HCT116 (cell line): ENCODE measurements around the gene SH3BP1. TPM values are rescaled to one million over a fixed set of nuclear protein-coding genes. Genes with fewer than 3 reads are reported as not detected.

Experiments used
- ATAC-seq: fragments of 200-7000 bp; cut with Tn5 transposase; 2 replicates; pipeline ENCODE4 v1.9.1; 2020; ENCODE audit warnings: mild to moderate bottlenecking, moderate library complexity
- BruUV-seq: library from RNA; stranded (reverse); fragments of 400-500 nt; replicated peaks from 2 replicates; lab custom pipeline; 2021; lab: Mats Ljungman, UMichigan
- CTCF ChIA-PET: fragments of 300-600 bp; sonication (Branson Sonifier 250); formaldehyde crosslinking; loops from one replicate; lab custom pipeline; 2021; ENCODE audit warnings: antibody characterized with exemption; lab: Charles Lee
- POLR2A ChIA-PET: fragments of 300-600, 350-600 bp; sonication (Branson Sonifier 250); formaldehyde crosslinking; loops from one replicate; lab custom pipeline; 2021; ENCODE audit warnings: antibody characterized with exemption; lab: Charles Lee
- RAD21 ChIA-PET, 2 experiments: fragments of 300-600 bp; sonication (Branson Sonifier 250); formaldehyde crosslinking; loops; one replicate each; lab custom pipeline; 2023; ENCODE audit warnings: low total read pairs in 2 of 2; ENCODE audit not compliant: uncharacterized antibody in 2 of 2, unreplicated experiment in 2 of 2, low non-redundant PET in 1 of 2; lab: Charles Lee
- DNase-seq: peaks from one replicate; pipeline ENCODE4 v3.0.0-alpha.2; 2010; ENCODE audit warnings: low read depth, low spot score
- H2AFZ ChIP-seq: fragments of 200-600 bp; shearing (Covaris generic), sonication (generic); 2 replicates; pipeline ENCODE4 v1.6.1; 2017; ENCODE audit warnings: low read depth, mixed run types, mixed read lengths, antibody characterized with exemption, low read length; ENCODE audit not compliant: poor library complexity, severe bottlenecking
- H3K27ac ChIP-seq: 2 replicates; pipeline ENCODE4 v1.5.1; 2012; ENCODE audit warnings: low read depth, low read length
- H3K27me3 ChIP-seq: fragments of 200-600 bp; sonication (generic); 2 replicates; pipeline ENCODE4 v1.6.1; 2016; ENCODE audit warnings: mixed run types, low read length, mixed read lengths; ENCODE audit not compliant: insufficient read depth
- H3K36me3 ChIP-seq, 2 experiments: fragments of 200-500 bp in 1 of 2; fragments of 200-600 bp in 1 of 2; sonication (Bioruptor generic) in 1 of 2; sonication (generic) in 1 of 2; 2 replicates each; pipeline versions ENCODE4 v1.5.1 to v1.6.1; 2014 to 2016; ENCODE audit warnings: low read length in 2 of 2, inconsistent platforms in 1 of 2, mixed read lengths in 1 of 2, mixed run types in 1 of 2; ENCODE audit not compliant: insufficient read depth in 2 of 2, control insufficient read depth in 1 of 2
- H3K4me1 ChIP-seq, 2 experiments: fragments of 200-600 bp in 1 of 2; sonication (generic) in 1 of 2; 2 replicates each; pipeline versions ENCODE4 v1.5.1 to v1.6.1; 2012 to 2017; ENCODE audit warnings: low read length in 2 of 2, inconsistent platforms in 1 of 2, mild to moderate bottlenecking in 1 of 2, mixed read lengths in 1 of 2, mixed run types in 1 of 2, moderate library complexity in 1 of 2; ENCODE audit not compliant: insufficient read depth in 2 of 2, control insufficient read depth in 1 of 2
- H3K4me2 ChIP-seq: fragments of 200-600 bp; sonication (generic); 2 replicates; pipeline ENCODE4 v1.6.1; 2017; ENCODE audit warnings: mixed run types, low read length, mixed read lengths
- H3K4me3 ChIP-seq, 2 experiments: fragments of 200-600 bp in 1 of 2; sonication (generic) in 1 of 2; replicated peaks in 1 of 2; 2 replicates each; pipeline ENCODE4 v1.5.1; 2011 to 2016; ENCODE audit warnings: low read length in 2 of 2, control low read depth in 1 of 2, low read depth in 1 of 2, mild to moderate bottlenecking in 1 of 2, mixed read lengths in 1 of 2, mixed run types in 1 of 2
- H3K79me2 ChIP-seq: fragments of 200-600 bp; sonication (generic); 2 replicates; pipeline ENCODE4 v1.6.1; 2017; ENCODE audit warnings: mild to moderate bottlenecking, mixed run types, low read length, moderate library complexity, mixed read lengths; ENCODE audit not compliant: insufficient read depth
- H3K9ac ChIP-seq: fragments of 200-600 bp; sonication (generic); 2 replicates; pipeline ENCODE4 v1.6.1; 2016; ENCODE audit warnings: low read length, mixed read lengths
- H3K9me2 ChIP-seq: fragments of 200-600 bp; sonication (generic), shearing (Covaris generic); 2 replicates; pipeline ENCODE4 v1.6.1; 2017; ENCODE audit warnings: mixed run types, mild to moderate bottlenecking, moderate library complexity; ENCODE audit not compliant: insufficient read depth
- H3K9me3 ChIP-seq, 2 experiments: fragments of 200-500 bp in 1 of 2; fragments of 200-600 bp in 1 of 2; sonication (Bioruptor generic) in 1 of 2; sonication (generic) in 1 of 2; 2 replicates each; pipeline ENCODE4 v1.6.1; 2014 to 2017; ENCODE audit warnings: low read length in 2 of 2, mixed read lengths in 2 of 2, inconsistent platforms in 1 of 2, low read depth in 1 of 2, mild to moderate bottlenecking in 1 of 2, mixed run types in 1 of 2, moderate library complexity in 1 of 2; ENCODE audit not compliant: control insufficient read depth in 1 of 2, insufficient read depth in 1 of 2
- H4K20me1 ChIP-seq: fragments of 200-600 bp; sonication (generic), shearing (Covaris generic); 2 replicates; pipeline ENCODE4 v1.6.1; 2017; ENCODE audit warnings: mixed run types, mild to moderate bottlenecking, moderate library complexity; ENCODE audit not compliant: insufficient read depth
- CBX3 ChIP-seq: IDR thresholded peaks from 2 replicates; pipeline ENCODE4 v1.6.1; 2012; ENCODE audit warnings: low read depth
- CEBPB ChIP-seq: IDR thresholded peaks from 2 replicates; pipeline ENCODE4 v1.6.1; 2012; ENCODE audit warnings: low read depth
- EGR1 ChIP-seq: IDR thresholded peaks from 2 replicates; pipeline ENCODE4 v1.6.1; 2012; ENCODE audit warnings: low read depth
- EZH2phosphoT487 ChIP-seq: fragments of 200-600 bp; IDR thresholded peaks from 2 replicates; pipeline ENCODE4 v1.6.1; 2018; ENCODE audit warnings: antibody characterized with exemption, borderline replicate concordance
- FOSL1 ChIP-seq: IDR thresholded peaks from 2 replicates; pipeline ENCODE4 v1.6.1; 2012; ENCODE audit warnings: low read depth
- POLR2A ChIP-seq: IDR thresholded peaks from 2 replicates; pipeline ENCODE4 v1.7.0; 2011; ENCODE audit warnings: borderline replicate concordance; ENCODE audit not compliant: insufficient read depth, insufficient read length; ENCODE audit errors: extremely low read depth
- POLR2AphosphoS5 ChIP-seq: IDR thresholded peaks from 2 replicates; pipeline ENCODE4 v1.6.1; 2011; ENCODE audit warnings: mild to moderate bottlenecking, low read depth, low read length, moderate library complexity
- RAD21 ChIP-seq: IDR thresholded peaks from 2 replicates; pipeline ENCODE4 v1.6.1; 2012; ENCODE audit warnings: low read depth, mild to moderate bottlenecking
- SIN3A ChIP-seq: IDR thresholded peaks from 2 replicates; pipeline ENCODE4 v1.6.1; 2012; ENCODE audit warnings: low read depth
- SP1 ChIP-seq: IDR thresholded peaks from 2 replicates; pipeline ENCODE4 v1.6.1; 2012; ENCODE audit warnings: low read depth
- SRF ChIP-seq: IDR thresholded peaks from 2 replicates; pipeline ENCODE4 v1.6.1; 2012; ENCODE audit warnings: low read depth
- TCF7L2 ChIP-seq: IDR thresholded peaks from 2 replicates; pipeline ENCODE4 v1.7.0; 2011; ENCODE audit warnings: borderline replicate concordance, inconsistent platforms; ENCODE audit not compliant: insufficient read depth, insufficient read length; ENCODE audit errors: extremely low read depth
- YY1 ChIP-seq: IDR thresholded peaks from 2 replicates; pipeline ENCODE4 v1.6.1; 2011; ENCODE audit warnings: low read length, low read depth, moderate library complexity, mild to moderate bottlenecking; ENCODE audit not compliant: insufficient replicate concordance; ENCODE audit errors: extremely low read depth
- ZFX ChIP-seq: fragments of 450-650 bp; IDR thresholded peaks from 2 replicates; pipeline ENCODE4 v1.6.1; 2017
- ZNF274 ChIP-seq: fragments of 200-500 bp; sonication (Bioruptor generic); IDR thresholded peaks from 2 replicates; pipeline ENCODE4 v1.6.1; 2014; ENCODE audit warnings: mild to moderate bottlenecking, low read depth, low read length, inconsistent platforms
- intact Hi-C: fragments of 100-400 bp; cut with micrococcal nuclease; formaldehyde crosslinking; loops from 2 replicates; pipeline ENCODE4 v1.10.0; 2022
- total RNA-seq: library from RNA; stranded (reverse); gene quantifications from one replicate; pipeline ENCODE4 v1.2.1, GENCODE V29; 2021; ENCODE audit not compliant: unreplicated experiment
- TF ChIP-seq, protein P1 (sequence below): IDR thresholded peaks from 2 replicates; pipeline ENCODE4 v1.6.1; 2012; ENCODE audit warnings: low read depth
- TF ChIP-seq, protein P2 (sequence below): IDR thresholded peaks from 2 replicates; pipeline ENCODE4 v1.6.1; 2012
- TF ChIP-seq, protein P3 (sequence below): IDR thresholded peaks from 2 replicates; pipeline ENCODE4 v1.6.1; 2012
- TF ChIP-seq, protein P4 (sequence below), 3 experiments: fragments of 200-600 bp in 1 of 3; sonication (generic) in 1 of 3; IDR thresholded peaks in 2 of 3; conservative IDR thresholded peaks in 1 of 3; 2 replicates each; pipeline ENCODE4 v1.5.1; 2012 to 2017; ENCODE audit warnings: low read depth in 2 of 3, low read length in 2 of 3, antibody characterized with exemption in 1 of 3, borderline replicate concordance in 1 of 3, control low read depth in 1 of 3, mild to moderate bottlenecking in 1 of 3, mixed read lengths in 1 of 3, mixed run types in 1 of 3, moderate library complexity in 1 of 3; ENCODE audit not compliant: insufficient read depth in 1 of 3
- TF ChIP-seq, protein P5 (sequence below): IDR thresholded peaks from 2 replicates; pipeline ENCODE4 v1.6.1; 2011; ENCODE audit warnings: mild to moderate bottlenecking, low read length, moderate library complexity; ENCODE audit not compliant: insufficient replicate concordance; ENCODE audit errors: extremely low read depth

SH3BP1 gene
- total RNA-seq, 1 experiment from 2014 or later, result 48.4 TPM

DNA sequence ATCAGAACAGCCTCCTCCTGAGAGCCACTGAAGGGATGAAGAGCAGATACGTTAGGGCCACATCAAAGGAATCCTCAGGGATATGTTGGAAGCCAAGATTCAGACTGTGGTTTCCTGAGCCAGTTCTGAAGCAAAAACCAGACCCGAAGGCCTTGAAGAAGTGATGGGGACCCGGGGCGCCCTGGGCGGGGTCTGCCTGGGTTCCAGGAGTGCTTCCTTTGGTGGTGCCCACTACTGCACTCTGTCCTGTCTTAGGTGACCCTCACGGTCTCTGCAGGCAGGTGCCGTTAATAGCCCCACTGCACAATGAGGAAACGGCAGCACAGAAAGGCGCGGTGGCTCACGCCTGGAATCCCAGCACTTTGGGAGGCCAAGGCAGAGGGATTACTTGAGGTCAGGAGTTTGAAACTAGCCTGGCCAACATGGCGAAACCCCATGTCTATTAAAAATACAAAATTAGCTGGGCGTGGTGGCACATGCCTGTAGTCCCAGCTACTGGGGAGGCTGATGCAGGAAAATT lies 12.9 kb upstream of the SH3BP1 start:
- Histone ChIP-seq H3K4me1 (no peaks in the 10 kb centered on the region; a peak in 1 of 4 replicates), H3K9me3 (no peaks in the 10 kb centered on the region), H3K79me2 (no peaks in the 10 kb centered on the region), H3K4me2 (no peak overlapping the region), H3K27ac (no peak overlapping the region), H3K9ac (no peak overlapping the region), H3K4me3 (no peak overlapping the region), H3K36me3 (peaks cover 7 to 13% of the 10 kb centered on the region in 2 experiments; a peak in 3 of 4 replicates), H3K9me2 (no peaks in the 10 kb centered on the region), H2AFZ (no peak overlapping the region), H4K20me1 (no peaks in the 10 kb centered on the region), H3K27me3 (no peaks in the 10 kb centered on the region)
- no TSS peak for BruUV-seq
- ChIA-PET CTCF (interaction anchor here (1.5 kb wide), 1 partner anchor 17 kb away, joined by 7 read pairs; no protein-coding TSS in a partner anchor), RAD21 (no interaction called here), POLR2A (no interaction called here)
- intact Hi-C loops, result no loop called here
- ATAC-seq, result no peak
- TF ChIP-seq YY1, result no peak
- TF ChIP-seq ZNF274, result no peak
- TF ChIP-seq CBX3, result no peak
- no peak for TF ChIP-seq RAD21
- no peak for TF ChIP-seq EGR1
- TF ChIP-seq, protein P1, sequence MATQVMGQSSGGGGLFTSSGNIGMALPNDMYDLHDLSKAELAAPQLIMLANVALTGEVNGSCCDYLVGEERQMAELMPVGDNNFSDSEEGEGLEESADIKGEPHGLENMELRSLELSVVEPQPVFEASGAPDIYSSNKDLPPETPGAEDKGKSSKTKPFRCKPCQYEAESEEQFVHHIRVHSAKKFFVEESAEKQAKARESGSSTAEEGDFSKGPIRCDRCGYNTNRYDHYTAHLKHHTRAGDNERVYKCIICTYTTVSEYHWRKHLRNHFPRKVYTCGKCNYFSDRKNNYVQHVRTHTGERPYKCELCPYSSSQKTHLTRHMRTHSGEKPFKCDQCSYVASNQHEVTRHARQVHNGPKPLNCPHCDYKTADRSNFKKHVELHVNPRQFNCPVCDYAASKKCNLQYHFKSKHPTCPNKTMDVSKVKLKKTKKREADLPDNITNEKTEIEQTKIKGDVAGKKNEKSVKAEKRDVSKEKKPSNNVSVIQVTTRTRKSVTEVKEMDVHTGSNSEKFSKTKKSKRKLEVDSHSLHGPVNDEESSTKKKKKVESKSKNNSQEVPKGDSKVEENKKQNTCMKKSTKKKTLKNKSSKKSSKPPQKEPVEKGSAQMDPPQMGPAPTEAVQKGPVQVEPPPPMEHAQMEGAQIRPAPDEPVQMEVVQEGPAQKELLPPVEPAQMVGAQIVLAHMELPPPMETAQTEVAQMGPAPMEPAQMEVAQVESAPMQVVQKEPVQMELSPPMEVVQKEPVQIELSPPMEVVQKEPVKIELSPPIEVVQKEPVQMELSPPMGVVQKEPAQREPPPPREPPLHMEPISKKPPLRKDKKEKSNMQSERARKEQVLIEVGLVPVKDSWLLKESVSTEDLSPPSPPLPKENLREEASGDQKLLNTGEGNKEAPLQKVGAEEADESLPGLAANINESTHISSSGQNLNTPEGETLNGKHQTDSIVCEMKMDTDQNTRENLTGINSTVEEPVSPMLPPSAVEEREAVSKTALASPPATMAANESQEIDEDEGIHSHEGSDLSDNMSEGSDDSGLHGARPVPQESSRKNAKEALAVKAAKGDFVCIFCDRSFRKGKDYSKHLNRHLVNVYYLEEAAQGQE, result no peak
- TF ChIP-seq SRF, result no peak
- TF ChIP-seq, protein P2, sequence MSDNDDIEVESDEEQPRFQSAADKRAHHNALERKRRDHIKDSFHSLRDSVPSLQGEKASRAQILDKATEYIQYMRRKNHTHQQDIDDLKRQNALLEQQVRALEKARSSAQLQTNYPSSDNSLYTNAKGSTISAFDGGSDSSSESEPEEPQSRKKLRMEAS, result no peak
- TF ChIP-seq POLR2AphosphoS5, result no peak
- no peak for TF ChIP-seq TCF7L2
- TF ChIP-seq, protein P3, sequence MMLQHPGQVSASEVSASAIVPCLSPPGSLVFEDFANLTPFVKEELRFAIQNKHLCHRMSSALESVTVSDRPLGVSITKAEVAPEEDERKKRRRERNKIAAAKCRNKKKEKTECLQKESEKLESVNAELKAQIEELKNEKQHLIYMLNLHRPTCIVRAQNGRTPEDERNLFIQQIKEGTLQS, result no peak
- TF ChIP-seq, protein P4, sequence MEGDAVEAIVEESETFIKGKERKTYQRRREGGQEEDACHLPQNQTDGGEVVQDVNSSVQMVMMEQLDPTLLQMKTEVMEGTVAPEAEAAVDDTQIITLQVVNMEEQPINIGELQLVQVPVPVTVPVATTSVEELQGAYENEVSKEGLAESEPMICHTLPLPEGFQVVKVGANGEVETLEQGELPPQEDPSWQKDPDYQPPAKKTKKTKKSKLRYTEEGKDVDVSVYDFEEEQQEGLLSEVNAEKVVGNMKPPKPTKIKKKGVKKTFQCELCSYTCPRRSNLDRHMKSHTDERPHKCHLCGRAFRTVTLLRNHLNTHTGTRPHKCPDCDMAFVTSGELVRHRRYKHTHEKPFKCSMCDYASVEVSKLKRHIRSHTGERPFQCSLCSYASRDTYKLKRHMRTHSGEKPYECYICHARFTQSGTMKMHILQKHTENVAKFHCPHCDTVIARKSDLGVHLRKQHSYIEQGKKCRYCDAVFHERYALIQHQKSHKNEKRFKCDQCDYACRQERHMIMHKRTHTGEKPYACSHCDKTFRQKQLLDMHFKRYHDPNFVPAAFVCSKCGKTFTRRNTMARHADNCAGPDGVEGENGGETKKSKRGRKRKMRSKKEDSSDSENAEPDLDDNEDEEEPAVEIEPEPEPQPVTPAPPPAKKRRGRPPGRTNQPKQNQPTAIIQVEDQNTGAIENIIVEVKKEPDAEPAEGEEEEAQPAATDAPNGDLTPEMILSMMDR (IDR thresholded peaks at IDR 0.05 in 2 of 3, conservative IDR thresholded peaks at IDR 0.05 in 1 of 3; ENCODE audit: borderline replicate concordance in 1 of 3, insufficient read depth in 1 of 3, low read depth in 2 of 3, low read length in 2 of 3), result no peak
- TF ChIP-seq SIN3A, result no peak
- TF ChIP-seq POLR2A, result no peak
- TF ChIP-seq, protein P5, sequence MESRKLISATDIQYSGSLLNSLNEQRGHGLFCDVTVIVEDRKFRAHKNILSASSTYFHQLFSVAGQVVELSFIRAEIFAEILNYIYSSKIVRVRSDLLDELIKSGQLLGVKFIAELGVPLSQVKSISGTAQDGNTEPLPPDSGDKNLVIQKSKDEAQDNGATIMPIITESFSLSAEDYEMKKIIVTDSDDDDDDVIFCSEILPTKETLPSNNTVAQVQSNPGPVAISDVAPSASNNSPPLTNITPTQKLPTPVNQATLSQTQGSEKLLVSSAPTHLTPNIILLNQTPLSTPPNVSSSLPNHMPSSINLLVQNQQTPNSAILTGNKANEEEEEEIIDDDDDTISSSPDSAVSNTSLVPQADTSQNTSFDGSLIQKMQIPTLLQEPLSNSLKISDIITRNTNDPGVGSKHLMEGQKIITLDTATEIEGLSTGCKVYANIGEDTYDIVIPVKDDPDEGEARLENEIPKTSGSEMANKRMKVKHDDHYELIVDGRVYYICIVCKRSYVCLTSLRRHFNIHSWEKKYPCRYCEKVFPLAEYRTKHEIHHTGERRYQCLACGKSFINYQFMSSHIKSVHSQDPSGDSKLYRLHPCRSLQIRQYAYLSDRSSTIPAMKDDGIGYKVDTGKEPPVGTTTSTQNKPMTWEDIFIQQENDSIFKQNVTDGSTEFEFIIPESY, result no peak
- no peak for TF ChIP-seq EZH2phosphoT487
- no peak for TF ChIP-seq FOSL1
- TF ChIP-seq ZFX, result no peak
- TF ChIP-seq CEBPB, result no peak
- no peak for TF ChIP-seq SP1
- DNase-seq, result no peak
